ENCODE results near the gene C12orf57. TPM values are rescaled to one million over a fixed set of nuclear protein-coding genes. Genes with fewer than 3 reads are reported as not detected.
A peak's percentile ranks its signal among the peaks of the same experiment; 100 is the strongest.

The C12orf57 gene
- total and polyA plus RNA-seq, 2 of the 8 experiments (the other 6 are each of a cell fraction or from before 2014, with no cell fraction given) = 174 to 993 TPM

- Histone ChIP-seq H3K79me1 (ENCODE audit: low read depth, low read length) (no peaks in the 10 kb centered on the region), H3K4me3 (ENCODE audit: extremely low read depth in 1 of 4, insufficient read depth in 2 of 4, low read depth in 3 of 4, low read length in 4 of 4) (peak overlapping the region in 3 of 4 experiments; percentile 48 to 64 (median 56); a peak in 5 of 8 replicates), H2BK12ac (ENCODE audit: low read depth, low read length) (no peak overlapping the region), H3K23ac (ENCODE audit: insufficient read length) (no peak overlapping the region), H3K36me3 (ENCODE audit: control insufficient read depth in 2 of 4, insufficient read depth in 4 of 4, low read length in 3 of 4) (no peaks in the 10 kb centered on the region), H3K4me1 (replicated peaks in 1 of 4; ENCODE audit: control insufficient read depth in 3 of 4, insufficient read depth in 4 of 4, low read length in 3 of 4) (peaks cover 3 to 12% (median 7%) of the 10 kb centered on the region in 4 experiments; a peak in 5 of 7 replicates), H2BK120ac (replicated peaks; ENCODE audit: low read depth, low read length) (no peak overlapping the region), H3K27ac (ENCODE audit: low read depth, low read length) (peak overlapping the region; percentile 76; the same call in 1 of the 2 replicates), H3K79me2 (ENCODE audit: control insufficient read depth in 1 of 2, insufficient read depth in 2 of 2, low read length in 2 of 2) (no peaks in the 10 kb centered on the region), H2AFZ (ENCODE audit: low read length) (no peak overlapping the region), H3K23me2 (ENCODE audit: low read depth, low read length) (peaks cover 3% of the 10 kb centered on the region; the same call in 1 of the 2 replicates), H3K4ac (replicated peaks; ENCODE audit: insufficient read length, low read depth, low read length) (no peak overlapping the region), H4K20me1 (replicated peaks in 1 of 2; ENCODE audit: control insufficient read depth in 1 of 2, insufficient read depth in 2 of 2, low read length in 2 of 2) (no peaks in the 10 kb centered on the region), H3K9ac (replicated peaks in 1 of 4; ENCODE audit: extremely low read depth in 1 of 4, low read depth in 3 of 4, low read length in 3 of 4) (peak overlapping the region in 3 of 4 experiments; percentile 60 to 77 (median 76); a peak in 5 of 7 replicates), H3K27me3 (replicated peaks in 1 of 4; ENCODE audit: control insufficient read depth in 3 of 4, extremely low read depth in 1 of 4, insufficient read depth in 3 of 4, low read length in 3 of 4) (peaks cover 0 to 4% (median 0%) of the 10 kb centered on the region in 4 experiments; a peak in 4 of 7 replicates), H3K4me2 (ENCODE audit: insufficient read depth in 1 of 2, low read depth in 2 of 2, low read length in 2 of 2) (peak overlapping the region; percentile 84 to 95), H2BK15ac (ENCODE audit: low read length) (0 out of 2 replicates have a peak overlapping the region, but pooled peaks have one; percentile 22), H3K56ac (replicated peaks; ENCODE audit: insufficient read length, low read depth, low read length) (no peak overlapping the region), H3K18ac (ENCODE audit: extremely low read depth, low read length) (no peak overlapping the region), H2BK20ac (ENCODE audit: low read length) (no peak overlapping the region), H2BK5ac (ENCODE audit: low read depth, low read length) (peak overlapping the region; percentile 36), H4K91ac (replicated peaks; ENCODE audit: insufficient read length, low read length) (no peak overlapping the region), H2AK5ac (ENCODE audit: low read depth, low read length) (no peak overlapping the region), H3K14ac (ENCODE audit: insufficient read length) (no peak overlapping the region), H4K8ac (ENCODE audit: extremely low read depth, insufficient read depth, low read length) (no peak overlapping the region), H3K9me3 (ENCODE audit: insufficient read depth in 2 of 2, low read depth in 1 of 2, low read length in 1 of 2) (no peaks in the 10 kb centered on the region), H4K5ac (ENCODE audit: insufficient read length, low read depth, low read length) (no peak overlapping the region)
- FAIRE-seq (no peak), DNase-seq (ENCODE audit: low read depth in 1 of 2, low spot score in 2 of 2) (no peak)
- 62% methylated on average over 5 of the region's 5 CpGs; no CpG with 5 or more reads in 1 of the 2 experiments for WGBS, 2 experiments (ENCODE audit: extremely low coverage in 1 of 2, insufficient coverage in 1 of 2, insufficient read length in 1 of 2, insufficient replicate concordance in 2 of 2, low coverage in 1 of 2, low lambda C conversion rate in 2 of 2, missing lambda C conversion rate in 1 of 2)
- POLR2A ChIA-PET (ENCODE audit: partially characterized antibody) = interaction anchor here (0.7 to 39.6 kb wide), 11 partner anchors 8 to 145 kb away, joined by 3 to 1027 read pairs (median 18); partner anchors contain the start of genes ATN1, C12orf57, ENO2 and PTPN6
- no peak for TF ChIP-seq HDAC2 (IDR thresholded peaks at IDR 0.05; ENCODE audit: borderline replicate concordance in 1 of 2, low read depth in 2 of 2, low read length in 2 of 2)
- CTCF ChIA-PET (ENCODE audit: partially characterized antibody) = interaction anchor here (0.6 to 13.0 kb wide), 11 partner anchors 13 to 239 kb away, joined by 3 to 74 read pairs (median 7); partner anchors contain the start of genes ATN1, ENO2 and SPSB2
These were observed 38.3 kb upstream of the C12orf57 start for GRCh38 chr12:6905414-6906040.

All from H1 (cell line).